Astrocyte of the spinal cord (primary cell): ENCODE measurements around the gene LHFPL6.

Source experiments
- DNase-seq: peaks from one replicate; pipeline ENCODE4 v3.0.0; 2011; ENCODE audit warnings: low read depth, low spot score
- H3K4me3 ChIP-seq: 2 replicates; pipeline ENCODE4 v1.5.1; 2011; ENCODE audit warnings: low read depth, mild to moderate bottlenecking, low read length, moderate library complexity
- CTCF ChIP-seq: IDR thresholded peaks from 2 replicates; pipeline ENCODE4 v1.5.1; 2012; ENCODE audit warnings: low read depth, mild to moderate bottlenecking, low read length, inconsistent platforms
- in situ Hi-C: cut with HindIII; loops from 2 replicates; pipeline ENCODE4 v1.10.0; 2017; ENCODE audit warnings: low sequenced_read_pairs

Gene LHFPL6

GRCh38 chr13:39315796-39316195, 287.2 kb downstream of the LHFPL6 start:
- no peak for TF ChIP-seq CTCF
- in situ Hi-C loops, result no loop called here
- no peak overlapping the region for H3K4me3 ChIP-seq
- DNase-seq, result no peak

GRCh38 chr13:39313721-39314120, 289.3 kb downstream of the LHFPL6 start:
- no peak overlapping the region for H3K4me3 ChIP-seq
- in situ Hi-C loops, result no loop called here
- no peak for DNase-seq
- no peak for TF ChIP-seq CTCF

- in situ Hi-C loops, result no loop called here
- H3K4me3 ChIP-seq, result no peak overlapping the region
- TF ChIP-seq CTCF, result no peak
- DNase-seq, result no peak
Observed at GRCh38 chr13:39312596-39312995, 290.4 kb downstream of the LHFPL6 start.

- in situ Hi-C loops, result no loop called here
- peak; percentile 17 for DNase-seq
- no peak for TF ChIP-seq CTCF
- no peak overlapping the region for H3K4me3 ChIP-seq
Observed at GRCh38 chr13:39311619-39312018, 291.4 kb downstream of the LHFPL6 start.

- DNase-seq, result no peak
- H3K4me3 ChIP-seq, result no peak overlapping the region
- in situ Hi-C loops, result no loop called here
- TF ChIP-seq CTCF, result no peak
Observed at GRCh38 chr13:39310961-39311360, 292.0 kb downstream of the LHFPL6 start.

- no peak overlapping the region for H3K4me3 ChIP-seq
- in situ Hi-C loops, result no loop called here
- DNase-seq, result no peak
- no peak for TF ChIP-seq CTCF
Observed at GRCh38 chr13:39306639-39307589, 296.1 kb downstream of the LHFPL6 start.
